DOHH2 (cell line): ENCODE results near the gene ENSA.

ENCODE experiments used
- H3F3A ChIP-seq: fragments of 200-600 bp; sonication (generic), shearing (Covaris generic); 2 replicates; pipeline ENCODE4 v1.6.0; 2016; ENCODE audit warnings: antibody characterized with exemption, mild to moderate bottlenecking; ENCODE audit not compliant: control insufficient read depth, insufficient read depth
- H3K27ac ChIP-seq: fragments of 200-600 bp; sonication (generic); 2 replicates; pipeline ENCODE4 v1.5.1; 2014; ENCODE audit warnings: low read depth, mild to moderate bottlenecking, low read length, moderate library complexity
- H3K27me3 ChIP-seq: fragments of 200-600 bp; sonication (generic); 2 replicates; pipeline ENCODE4 v1.6.1; 2014; ENCODE audit warnings: mild to moderate bottlenecking, low read length, mixed read lengths; ENCODE audit not compliant: control insufficient read depth
- H3K36me3 ChIP-seq: fragments of 200-600 bp; sonication (generic); 2 replicates; pipeline ENCODE4 v1.6.1; 2014; ENCODE audit warnings: mild to moderate bottlenecking, low read length, moderate library complexity, mixed read lengths; ENCODE audit not compliant: control insufficient read depth
- H3K4me1 ChIP-seq: fragments of 200-600 bp; sonication (generic); 2 replicates; pipeline ENCODE4 v1.6.1; 2014; ENCODE audit warnings: mild to moderate bottlenecking, low read length, mixed read lengths; ENCODE audit not compliant: control insufficient read depth
- H3K4me2 ChIP-seq: fragments of 200-600 bp; sonication (generic); 2 replicates; pipeline ENCODE4 v1.6.0; 2014; ENCODE audit warnings: mild to moderate bottlenecking, low read length, moderate library complexity
- H3K4me3 ChIP-seq: fragments of 200-600 bp; sonication (generic); 2 replicates; pipeline ENCODE4 v1.5.1; 2014; ENCODE audit warnings: mild to moderate bottlenecking, low read length, mixed read lengths
- H3K79me2 ChIP-seq: fragments of 200-600 bp; sonication (generic); 2 replicates; pipeline ENCODE4 v1.6.1; 2014; ENCODE audit warnings: mild to moderate bottlenecking, low read length, mixed read lengths; ENCODE audit not compliant: control insufficient read depth
- H3K9me2 ChIP-seq: fragments of 200-600 bp; sonication (generic); replicated peaks from 2 replicates; pipeline ENCODE4 v1.6.1; 2014; ENCODE audit warnings: mild to moderate bottlenecking, low read length, mixed read lengths; ENCODE audit not compliant: control insufficient read depth
- H3K9me3 ChIP-seq: fragments of 200-600 bp; sonication (generic); 2 replicates; pipeline ENCODE4 v1.6.1; 2014; ENCODE audit warnings: antibody characterized with exemption, low read length, mixed read lengths; ENCODE audit not compliant: control insufficient read depth, insufficient read depth
- H4K20me1 ChIP-seq: fragments of 200-600 bp; sonication (generic); 2 replicates; pipeline ENCODE4 v1.6.0; 2014; ENCODE audit warnings: low read depth, mild to moderate bottlenecking, antibody characterized with exemption, low read length, moderate library complexity; ENCODE audit not compliant: control insufficient read depth, insufficient read depth
- EZH2phosphoT487 ChIP-seq: fragments of 200-600 bp; sonication (generic); IDR thresholded peaks from 2 replicates; pipeline ENCODE4 v1.6.1; 2017; ENCODE audit warnings: borderline replicate concordance, mild to moderate bottlenecking, antibody characterized with exemption, low read length, moderate library complexity, mixed read lengths
- TF ChIP-seq, protein P1 (sequence below): fragments of 200-600 bp; sonication (generic); IDR thresholded peaks from one replicate; pipeline ENCODE4 v1.5.1; 2014; ENCODE audit warnings: antibody characterized with exemption, mild to moderate bottlenecking, low read depth, low read length; ENCODE audit not compliant: poor library complexity, severe bottlenecking

ENSA gene

DNA sequence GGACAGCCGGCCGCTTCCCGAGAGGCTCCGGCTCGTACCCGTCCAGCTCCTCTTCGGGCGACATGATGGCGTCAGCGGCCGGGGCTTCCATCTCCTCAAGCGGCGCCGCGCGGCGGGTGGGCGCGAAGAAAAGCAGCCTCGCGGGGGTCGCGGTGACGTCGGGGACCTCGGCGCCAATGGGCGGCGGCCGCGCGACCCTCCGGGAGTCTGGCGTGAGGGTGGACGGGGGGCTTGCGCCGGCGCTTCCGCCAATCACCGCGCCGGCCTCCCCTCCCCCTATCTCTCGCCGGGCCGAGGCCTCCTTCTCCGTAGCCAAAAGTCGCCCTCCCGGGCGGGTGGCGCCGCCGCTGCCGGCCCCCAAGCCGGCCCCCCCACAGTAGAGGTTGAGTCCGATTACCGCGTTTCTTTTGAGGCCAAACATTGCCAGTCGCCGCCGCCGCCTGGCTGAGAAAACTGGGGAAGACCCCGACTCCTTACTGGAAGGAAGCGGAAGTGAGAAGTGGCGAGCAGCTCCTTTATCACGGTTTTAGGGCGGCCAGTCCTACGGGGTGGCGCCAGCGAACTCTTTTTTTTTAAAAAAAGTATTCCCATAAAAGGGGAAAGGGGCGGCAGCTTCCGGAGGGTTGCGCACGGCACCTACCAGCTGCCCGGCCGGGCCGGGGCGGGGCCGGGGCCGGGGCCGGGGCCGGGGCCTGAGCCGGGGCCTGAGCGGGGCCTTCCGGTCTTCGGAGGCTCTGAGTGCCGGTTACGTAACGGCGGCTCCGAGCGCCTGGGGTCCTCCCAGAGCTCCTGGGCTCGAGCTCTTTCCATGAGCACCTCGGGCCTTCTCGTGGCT lies 50.1 kb downstream of the ENSA start, which contains the start of gene MCL1:
TSS of gene MCL1 (minus strand) at position 501 of the 835 bp plus-strand sequence. CDS start at position 421, 80 bp downstream.
- peak within 1 kb of the TSS; percentile 79 for H3K27ac ChIP-seq
- H3K79me2 ChIP-seq: peaks cover 60% of the 10 kb centered on the region
- H4K20me1 ChIP-seq: peaks cover 45% of the 10 kb centered on the region

DNA sequence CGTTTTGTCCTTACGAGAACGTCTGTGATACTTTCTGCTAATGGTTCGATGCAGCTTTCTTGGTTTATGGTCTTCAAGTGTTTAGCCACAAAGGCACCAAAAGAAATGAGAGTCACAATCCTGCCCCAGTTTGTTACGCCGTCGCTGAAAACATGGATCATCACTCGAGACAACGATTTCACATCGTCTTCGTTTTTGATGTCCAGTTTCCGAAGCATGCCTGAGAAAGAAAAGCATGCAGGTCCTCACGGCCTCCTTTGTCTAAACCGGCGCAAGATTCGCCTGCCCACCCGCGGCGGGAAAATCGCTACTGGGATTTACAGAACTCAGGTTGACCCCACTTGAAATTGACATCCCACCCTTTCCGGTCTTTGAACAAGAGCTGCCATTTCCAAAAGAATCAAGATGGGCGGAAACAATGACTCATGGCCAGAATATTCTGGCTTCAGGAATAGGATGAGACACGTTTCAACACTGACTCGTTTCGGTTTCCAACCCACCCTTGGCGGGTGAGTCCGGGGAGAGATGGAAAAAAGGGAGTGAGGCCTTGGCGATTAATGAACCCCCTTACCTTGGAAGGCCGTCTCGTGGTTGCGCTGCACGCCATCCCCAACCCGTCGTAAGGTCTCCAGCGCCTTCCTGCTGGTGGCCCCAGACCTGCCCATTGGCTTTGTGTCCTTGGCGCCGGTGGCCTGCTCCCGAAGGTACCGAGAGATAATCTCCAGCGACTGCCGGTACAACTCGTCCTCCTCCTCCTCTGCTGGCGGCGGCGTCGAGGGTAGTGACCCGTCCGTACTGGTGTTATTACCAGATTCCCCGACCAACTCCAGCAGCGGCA lies 50.9 kb downstream of the ENSA start:
- Histone ChIP-seq H3K79me2 (peaks cover 66% of the 10 kb centered on the region), H3K36me3 (peaks cover 60% of the 10 kb centered on the region), H4K20me1 (peaks cover 45% of the 10 kb centered on the region), H3K4me2 (peak overlapping the region; percentile 90), H3K27ac (peak overlapping the region; percentile 79), H3K27me3 (no peaks in the 10 kb centered on the region), H3K4me1 (peaks cover 57% of the 10 kb centered on the region), H3K4me3 (peak overlapping the region; percentile 87), H3K9me3 (no peaks in the 10 kb centered on the region), H3K9me2 (no peaks in the 10 kb centered on the region), H3F3A (peaks cover 7% of the 10 kb centered on the region)
- TF ChIP-seq, protein P1, sequence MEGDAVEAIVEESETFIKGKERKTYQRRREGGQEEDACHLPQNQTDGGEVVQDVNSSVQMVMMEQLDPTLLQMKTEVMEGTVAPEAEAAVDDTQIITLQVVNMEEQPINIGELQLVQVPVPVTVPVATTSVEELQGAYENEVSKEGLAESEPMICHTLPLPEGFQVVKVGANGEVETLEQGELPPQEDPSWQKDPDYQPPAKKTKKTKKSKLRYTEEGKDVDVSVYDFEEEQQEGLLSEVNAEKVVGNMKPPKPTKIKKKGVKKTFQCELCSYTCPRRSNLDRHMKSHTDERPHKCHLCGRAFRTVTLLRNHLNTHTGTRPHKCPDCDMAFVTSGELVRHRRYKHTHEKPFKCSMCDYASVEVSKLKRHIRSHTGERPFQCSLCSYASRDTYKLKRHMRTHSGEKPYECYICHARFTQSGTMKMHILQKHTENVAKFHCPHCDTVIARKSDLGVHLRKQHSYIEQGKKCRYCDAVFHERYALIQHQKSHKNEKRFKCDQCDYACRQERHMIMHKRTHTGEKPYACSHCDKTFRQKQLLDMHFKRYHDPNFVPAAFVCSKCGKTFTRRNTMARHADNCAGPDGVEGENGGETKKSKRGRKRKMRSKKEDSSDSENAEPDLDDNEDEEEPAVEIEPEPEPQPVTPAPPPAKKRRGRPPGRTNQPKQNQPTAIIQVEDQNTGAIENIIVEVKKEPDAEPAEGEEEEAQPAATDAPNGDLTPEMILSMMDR: no peak
- TF ChIP-seq EZH2phosphoT487: no peak

More for the DNA sequence above, 50.1 kb downstream of the ENSA start, which contains the start of gene MCL1:
- Histone ChIP-seq H3K4me1 (peaks cover 51% of the 10 kb centered on the region), H3K9me2 (no peaks in the 10 kb centered on the region), H3K4me3 (peak within 1 kb of the TSS; percentile 87), H3K9me3 (no peaks in the 10 kb centered on the region), H3K4me2 (peak within 1 kb of the TSS; percentile 99), H3F3A (peaks cover 4% of the 10 kb centered on the region), H3K27me3 (no peaks in the 10 kb centered on the region), H3K36me3 (peaks cover 53% of the 10 kb centered on the region)
- no peak for TF ChIP-seq EZH2phosphoT487
- TF ChIP-seq, protein P1: no peak

DNA sequence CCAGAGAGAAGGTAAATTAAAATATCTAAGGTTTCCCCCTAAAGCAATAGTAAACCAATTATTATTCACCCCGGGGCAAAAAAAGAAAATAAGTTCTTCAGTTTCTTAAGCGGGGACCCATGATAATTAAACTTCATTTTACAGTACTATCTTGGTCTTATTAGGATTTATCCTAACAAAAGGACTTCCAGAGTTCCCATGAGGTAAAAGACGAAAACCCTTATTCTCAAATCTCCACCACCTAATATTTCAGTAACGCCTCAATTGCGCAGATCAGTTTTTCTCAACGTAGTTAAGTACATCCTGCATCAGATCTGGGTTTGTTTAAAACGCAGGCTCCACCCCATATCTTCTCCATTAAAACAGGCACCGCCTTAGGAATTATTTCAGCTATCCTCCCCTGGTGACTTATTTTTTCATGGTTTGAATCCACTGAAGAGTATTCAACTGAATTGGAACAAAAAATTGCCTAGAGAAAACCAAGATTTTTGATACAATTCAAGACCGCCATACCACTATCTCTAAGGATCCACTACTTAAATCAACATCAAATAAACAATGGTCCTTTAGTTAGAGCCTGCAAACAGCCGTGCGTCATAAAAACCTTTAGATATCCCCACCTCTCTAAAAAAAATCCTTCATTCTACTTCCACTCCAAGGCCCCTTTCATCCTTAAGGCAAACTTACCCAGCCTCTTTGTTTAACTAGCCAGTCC lies 51.7 kb downstream of the ENSA start:
- peaks cover 45% of the 10 kb centered on the region for H4K20me1 ChIP-seq
- H3K4me2 ChIP-seq: peak overlapping the region; percentile 90
- H3K27me3 ChIP-seq: no peaks in the 10 kb centered on the region
- no peaks in the 10 kb centered on the region for H3K9me3 ChIP-seq
- peaks cover 65% of the 10 kb centered on the region for H3K4me1 ChIP-seq
- H3K27ac ChIP-seq: peak overlapping the region; percentile 79
- H3K9me2 ChIP-seq: no peaks in the 10 kb centered on the region
- peaks cover 11% of the 10 kb centered on the region for H3F3A ChIP-seq
- TF ChIP-seq EZH2phosphoT487: no peak
- H3K36me3 ChIP-seq: peaks cover 68% of the 10 kb centered on the region
- peak overlapping the region; percentile 87 for H3K4me3 ChIP-seq
- H3K79me2 ChIP-seq: peaks cover 74% of the 10 kb centered on the region
